GM15510 (cell line): Measurements from ENCODE around the gene COL26A1.

Experiments used
- POLR2A ChIP-seq: IDR thresholded peaks from 3 replicates; pipeline ENCODE4 v1.6.1; 2011; ENCODE audit warnings: borderline replicate concordance; ENCODE audit not compliant: insufficient read length; ENCODE audit errors: extremely low read depth

The COL26A1 gene

GRCh38 chr7:101494602-101495329 lies 132.1 kb downstream of the COL26A1 start:
- no peak for TF ChIP-seq POLR2A

GRCh38 chr7:101496017-101496416 lies 133.3 kb downstream of the COL26A1 start:
- no peak for TF ChIP-seq POLR2A

GRCh38 chr7:101501351-101501750 lies 138.7 kb downstream of the COL26A1 start:
- no peak for TF ChIP-seq POLR2A

GRCh38 chr7:101502466-101503098 lies 139.9 kb downstream of the COL26A1 start:
- no peak for TF ChIP-seq POLR2A

- TF ChIP-seq POLR2A: no peak
Observed at GRCh38 chr7:101506531-101506930, 143.9 kb downstream of the COL26A1 start.

- TF ChIP-seq POLR2A: no peak
Observed at GRCh38 chr7:101507327-101507726, 144.7 kb downstream of the COL26A1 start.

GRCh38 chr7:101507791-101508252 lies 145.1 kb downstream of the COL26A1 start:
- TF ChIP-seq POLR2A: no peak

- TF ChIP-seq POLR2A: no peak
Observed at GRCh38 chr7:101510297-101510696, 147.6 kb downstream of the COL26A1 start.

- no peak for TF ChIP-seq POLR2A
Observed at GRCh38 chr7:101511965-101512364, 149.3 kb downstream of the COL26A1 start.

GRCh38 chr7:101516851-101517250 lies 154.2 kb downstream of the COL26A1 start:
- TF ChIP-seq POLR2A: no peak

- TF ChIP-seq POLR2A: no peak
Observed at GRCh38 chr7:101517304-101517703, 154.6 kb downstream of the COL26A1 start.

GRCh38 chr7:101518336-101518735 lies 155.7 kb downstream of the COL26A1 start:
- no peak for TF ChIP-seq POLR2A

GRCh38 chr7:101519324-101520023 lies 156.8 kb downstream of the COL26A1 start:
- no peak for TF ChIP-seq POLR2A

- no peak for TF ChIP-seq POLR2A
Observed at GRCh38 chr7:101521430-101521925, 158.8 kb downstream of the COL26A1 start.

- TF ChIP-seq POLR2A: no peak
Observed at GRCh38 chr7:101522021-101522420, 159.3 kb downstream of the COL26A1 start.
